Esophagus muscularis mucosa (tissue), 4 donors: ENCODE data around the gene CBR3.

ENCODE experiments used
- CTCF ChIP-seq, 3 experiments: fragments of 200-600 bp in 2 of 3; fragments of 450-650 bp in 1 of 3; sonication (generic) in 2 of 3; IDR thresholded peaks; one replicate each; pipeline ENCODE4 v1.5.1; 2017 to 2019; ENCODE audit warnings: antibody characterized with exemption in 3 of 3, mild to moderate bottlenecking in 2 of 3, moderate library complexity in 1 of 3
- EP300 ChIP-seq: sonication (generic); formaldehyde crosslinking; IDR thresholded peaks from one replicate; pipeline ENCODE4 v1.6.1; 2017; ENCODE audit warnings: antibody characterized with exemption
- POLR2A ChIP-seq: fragments of 450-650 bp; IDR thresholded peaks from one replicate; pipeline ENCODE4 v1.6.1; 2017; ENCODE audit warnings: antibody characterized with exemption, moderate library complexity, mild to moderate bottlenecking, low read depth
- POLR2AphosphoS5 ChIP-seq, 2 donors: sonication (generic); formaldehyde crosslinking; IDR thresholded peaks; one replicate each; pipeline ENCODE4 v1.6.1; 2017; ENCODE audit warnings: antibody characterized with exemption in 2 of 2

GRCh38 chr21:36113647-36114428 lies 21.0 kb upstream of the CBR3 start:
- TF ChIP-seq POLR2AphosphoS5 (IDR thresholded peaks at IDR 0.05) = no peak
- TF ChIP-seq CTCF (IDR thresholded peaks at IDR 0.05) = no peak
- no peak for TF ChIP-seq EP300
- no peak for TF ChIP-seq POLR2A
